EL (cell line): ENCODE results near the gene FAAP20.
A peak's percentile ranks its signal among the peaks of the same experiment; 100 is the strongest.

Source experiments
- DNase-seq: peaks from one replicate; pipeline ENCODE4 v3.0.0-alpha.2; 2016

Gene FAAP20

GRCh38 chr1:2209400-2210083, 15.0 kb upstream of the FAAP20 start:
- no peak for DNase-seq

GRCh38 chr1:2208309-2209239, 14.0 kb upstream of the FAAP20 start:
- DNase-seq = peak; percentile 95

GRCh38 chr1:2206813-2207487, 12.4 kb upstream of the FAAP20 start:
- DNase-seq = no peak

- peak; percentile 92 for DNase-seq
Measured at GRCh38 chr1:2205191-2205952, 10.8 kb upstream of the FAAP20 start.

- DNase-seq = peak; percentile 78
Measured at GRCh38 chr1:2204415-2205190, 10.0 kb upstream of the FAAP20 start.

- DNase-seq = no peak
Measured at GRCh38 chr1:2203671-2204414, 9.3 kb upstream of the FAAP20 start.

- DNase-seq = no peak
Measured at GRCh38 chr1:2202843-2203601, 8.4 kb upstream of the FAAP20 start.

GRCh38 chr1:2202008-2202575, 7.5 kb upstream of the FAAP20 start:
- DNase-seq = no peak

- DNase-seq = no peak
Measured at GRCh38 chr1:2201062-2201461, 6.5 kb upstream of the FAAP20 start.

GRCh38 chr1:2200308-2200943, 5.9 kb upstream of the FAAP20 start:
- DNase-seq = no peak

- DNase-seq = peak; percentile 93
Measured at GRCh38 chr1:2199042-2199810, 4.7 kb upstream of the FAAP20 start.

GRCh38 chr1:2198571-2198970, 4.0 kb upstream of the FAAP20 start:
- DNase-seq = no peak

GRCh38 chr1:2197707-2198165, 3.2 kb upstream of the FAAP20 start:
- DNase-seq = no peak

- no peak for DNase-seq
Measured at GRCh38 chr1:2196901-2197638, 2.5 kb upstream of the FAAP20 start.

GRCh38 chr1:2195785-2196184, 1.2 kb upstream of the FAAP20 start:
- DNase-seq = no peak

GRCh38 chr1:2194898-2195673, 514 bp upstream of the FAAP20 start:
- DNase-seq = peak; percentile 89
